ENCODE data around the gene BCR.

The BCR gene

GRCh38 chr22:23262518-23263332, 82.4 kb downstream of the BCR start:
- no peak for DNase-seq (ENCODE audit: low read depth in 2 of 2)

DNA sequence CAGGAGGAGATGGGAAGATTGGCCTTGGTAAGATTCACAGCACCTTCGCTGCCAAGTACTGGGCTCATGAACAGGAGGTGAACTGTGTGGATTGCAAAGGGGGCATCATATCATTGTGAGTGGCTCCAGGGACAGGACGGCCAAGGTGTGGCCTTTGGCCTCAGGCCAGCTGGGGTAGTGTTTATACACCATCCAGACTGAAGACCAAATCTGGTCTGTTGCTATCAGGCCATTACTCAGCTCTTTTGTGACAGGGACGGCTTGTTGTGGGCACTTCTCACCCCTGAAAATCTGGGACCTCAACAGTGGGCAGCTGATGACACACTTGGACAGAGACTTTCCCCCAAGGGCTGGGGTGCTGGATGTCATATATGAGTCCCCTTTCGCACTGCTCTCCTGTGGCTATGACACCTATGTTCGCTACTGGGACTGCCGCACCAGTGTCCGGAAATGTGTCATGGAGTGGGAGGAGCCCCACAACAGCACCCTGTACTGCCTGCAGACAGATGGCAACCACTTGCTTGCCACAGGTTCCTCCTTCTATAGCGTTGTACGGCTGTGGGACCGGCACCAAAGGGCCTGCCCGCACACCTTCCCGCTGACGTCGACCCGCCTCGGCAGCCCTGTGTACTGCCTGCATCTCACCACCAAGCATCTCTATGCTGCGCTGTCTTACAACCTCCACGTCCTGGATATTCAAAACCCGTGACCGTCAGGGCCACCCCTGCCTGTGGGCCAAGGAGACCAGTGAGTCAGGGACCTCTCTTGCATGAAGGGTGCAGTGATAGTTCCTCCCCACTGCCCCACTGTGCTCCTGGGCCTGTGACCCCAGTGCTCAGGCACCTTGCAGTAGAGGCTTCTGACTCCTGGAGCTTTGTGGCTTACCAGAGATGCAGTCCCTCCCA, 83.6 kb downstream of the BCR start:
- no peak for DNase-seq (ENCODE audit: low read depth in 2 of 2)

DNA sequence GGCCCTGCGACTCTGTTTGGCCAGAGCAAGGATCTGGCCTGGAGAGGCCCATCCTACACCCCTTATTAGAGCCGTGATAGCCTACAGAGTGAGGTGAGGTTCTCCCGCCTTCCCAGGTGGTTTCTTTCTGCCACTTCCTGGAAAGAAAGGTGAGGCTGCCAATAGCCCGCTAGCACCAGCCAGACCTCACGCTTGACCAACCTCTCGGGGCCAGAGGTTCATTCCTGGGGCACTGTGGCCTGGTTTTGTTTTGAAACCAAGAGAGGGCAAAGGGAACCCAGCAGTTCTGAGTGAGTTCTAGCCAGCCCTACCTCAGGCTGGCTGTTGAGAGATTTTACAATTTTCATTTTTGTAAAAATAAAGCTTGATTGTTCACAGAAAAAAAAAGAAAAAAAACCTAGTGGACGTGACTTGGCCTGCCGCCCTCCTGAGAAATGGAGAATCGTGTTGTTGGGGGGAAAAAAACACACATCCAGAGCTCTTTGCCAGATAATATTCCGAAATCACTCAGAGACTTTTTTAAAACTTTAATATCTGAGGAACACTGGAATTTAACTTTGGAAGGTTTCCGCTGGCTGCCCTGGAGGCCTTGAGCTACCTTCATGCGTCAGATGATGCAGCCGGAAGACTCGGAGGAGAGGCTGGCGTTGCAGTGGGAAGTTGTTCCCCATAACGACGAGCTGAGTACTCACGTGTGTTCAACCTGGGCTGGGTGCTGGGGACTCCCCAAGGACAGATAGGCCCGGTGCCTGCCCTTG, 84.5 kb downstream of the BCR start:
- no peak for DNase-seq (ENCODE audit: low read depth in 2 of 2)

DNA sequence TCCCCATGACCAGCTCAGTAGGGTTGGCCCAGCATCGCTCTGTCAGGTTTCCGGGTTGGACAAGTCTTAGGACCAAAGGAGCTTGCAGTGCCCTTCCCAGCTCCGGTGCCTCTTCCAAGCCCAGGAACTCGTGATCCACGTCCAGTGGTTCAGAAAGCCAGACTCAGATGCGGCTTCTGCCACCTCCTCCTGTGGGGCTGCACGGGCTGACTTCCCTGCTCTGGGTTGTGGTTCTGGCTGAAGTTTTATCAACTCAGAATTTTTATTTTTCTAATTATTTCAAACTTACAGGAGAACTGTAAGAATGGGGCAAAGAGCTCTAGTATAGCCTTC, 85.0 kb downstream of the BCR start:
- no peak for DNase-seq (ENCODE audit: low read depth in 2 of 2)

GRCh38 chr22:23266780-23267179, 86.5 kb downstream of the BCR start:
- no peak for DNase-seq (ENCODE audit: low read depth in 2 of 2)

DNA sequence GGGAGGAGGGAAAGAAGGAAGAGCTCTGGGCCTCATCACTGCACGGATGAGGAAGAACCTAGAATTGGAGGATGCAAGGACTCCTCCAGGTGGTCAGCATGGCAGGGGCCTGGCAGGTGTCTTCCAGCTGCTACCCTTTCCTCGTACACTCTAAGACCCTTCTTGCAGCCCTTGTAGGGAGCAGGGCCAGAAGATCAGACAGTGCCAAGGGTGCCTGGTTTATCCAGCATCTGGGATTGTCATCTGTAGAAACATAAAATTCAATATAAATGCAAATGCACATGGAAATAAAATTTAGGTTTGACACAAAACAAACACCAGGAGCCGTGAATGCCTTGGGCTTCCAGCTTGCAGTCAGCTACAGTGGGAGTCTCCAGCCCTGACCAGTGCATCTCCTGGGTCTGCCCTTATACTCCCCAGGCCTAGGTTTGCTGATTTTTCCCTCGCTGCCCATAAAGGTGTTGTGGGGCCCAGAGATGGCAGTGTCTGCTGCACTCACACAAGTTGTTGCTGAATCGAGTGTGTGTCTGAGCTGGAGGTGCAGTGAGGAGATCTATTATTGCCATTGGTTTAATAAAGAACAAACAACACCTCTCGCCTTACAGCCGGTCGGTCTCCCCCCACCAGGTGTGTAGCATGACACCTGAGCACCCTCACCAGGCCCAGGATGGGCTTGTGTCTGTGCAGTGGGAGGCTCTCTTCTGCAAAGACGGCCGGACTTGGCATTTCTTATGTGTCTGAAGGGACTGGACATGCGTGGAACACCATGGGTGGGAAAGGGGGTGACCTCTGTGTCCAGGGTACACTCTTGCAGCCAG, 87.1 kb downstream of the BCR start:
- no peak for DNase-seq (ENCODE audit: low read depth in 2 of 2)

DNA sequence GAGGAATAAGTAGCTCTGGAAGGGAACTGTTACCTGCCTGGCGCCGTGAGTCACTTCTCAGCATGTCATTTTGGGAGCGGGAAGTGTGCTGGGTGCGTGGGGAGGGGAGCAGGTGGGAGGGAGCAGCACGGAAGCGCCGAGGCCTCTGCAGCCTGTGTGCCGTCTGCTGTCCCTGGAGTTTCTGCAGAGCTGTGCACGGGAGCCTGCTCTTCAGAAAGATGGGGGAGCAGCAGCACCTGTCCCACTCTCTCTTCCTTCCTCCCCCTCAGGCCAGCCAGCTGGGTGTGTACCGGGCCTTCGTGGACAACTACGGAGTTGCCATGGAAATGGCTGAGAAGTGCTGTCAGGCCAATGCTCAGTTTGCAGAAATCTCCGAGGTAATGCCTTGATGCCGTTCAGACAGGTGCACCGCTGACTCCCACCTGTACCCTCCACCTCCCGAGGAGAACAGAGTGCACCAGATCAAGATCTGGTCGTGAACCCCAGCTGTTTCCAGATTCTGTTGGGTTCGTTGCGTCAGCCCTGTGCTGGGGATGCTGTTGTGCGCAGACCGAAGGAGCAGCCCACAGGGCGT, 87.9 kb downstream of the BCR start:
- DNase-seq (ENCODE audit: low read depth in 2 of 2), result no peak

DNA sequence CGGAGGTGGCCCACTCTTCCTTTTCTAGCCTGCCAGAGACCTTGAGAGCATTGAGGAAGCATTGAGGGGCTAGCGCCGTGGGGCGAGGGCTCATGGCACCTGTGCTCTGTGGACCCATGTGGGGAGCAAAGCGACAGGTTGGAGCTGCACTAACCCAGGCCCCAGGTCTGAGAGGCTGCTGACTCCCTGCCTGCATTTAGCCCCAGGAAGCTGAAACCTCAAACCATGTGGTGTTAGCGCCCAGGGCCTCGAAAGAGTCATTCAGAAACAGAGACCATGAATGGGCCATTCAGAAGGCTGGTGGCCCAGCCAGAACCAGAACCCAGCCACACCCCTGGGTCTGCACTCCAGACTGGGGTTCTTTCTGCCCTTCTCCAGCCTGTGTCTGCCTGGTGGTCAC, 88.6 kb downstream of the BCR start:
- no peak for DNase-seq (ENCODE audit: low read depth in 2 of 2)

GRCh38 chr22:23269441-23270211, 89.3 kb downstream of the BCR start:
- DNase-seq (ENCODE audit: low read depth in 2 of 2), result no peak

- DNase-seq (ENCODE audit: low read depth in 2 of 2), result no peak
Measured at GRCh38 chr22:23270212-23270733, 90.0 kb downstream of the BCR start.

- no peak for DNase-seq (ENCODE audit: low read depth in 2 of 2)
Measured at GRCh38 chr22:23270798-23271596, 90.7 kb downstream of the BCR start.

DNA sequence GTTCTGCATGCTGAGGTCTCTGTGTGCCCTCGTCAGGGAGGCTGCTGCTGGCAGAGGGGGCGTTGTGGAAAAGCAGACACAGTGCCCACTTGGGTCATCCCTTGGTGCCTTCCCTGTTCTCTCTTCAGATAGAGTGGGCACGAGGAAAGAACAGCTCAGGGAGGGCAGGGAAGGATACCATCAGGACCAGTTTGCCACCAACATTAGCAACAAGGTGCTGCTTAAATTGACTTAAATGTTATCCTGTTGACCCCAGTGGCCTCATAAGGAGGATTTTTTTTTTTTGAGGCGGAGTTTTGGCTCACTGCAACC, 91.2 kb downstream of the BCR start:
- no peak for DNase-seq (ENCODE audit: low read depth in 2 of 2)

DNA sequence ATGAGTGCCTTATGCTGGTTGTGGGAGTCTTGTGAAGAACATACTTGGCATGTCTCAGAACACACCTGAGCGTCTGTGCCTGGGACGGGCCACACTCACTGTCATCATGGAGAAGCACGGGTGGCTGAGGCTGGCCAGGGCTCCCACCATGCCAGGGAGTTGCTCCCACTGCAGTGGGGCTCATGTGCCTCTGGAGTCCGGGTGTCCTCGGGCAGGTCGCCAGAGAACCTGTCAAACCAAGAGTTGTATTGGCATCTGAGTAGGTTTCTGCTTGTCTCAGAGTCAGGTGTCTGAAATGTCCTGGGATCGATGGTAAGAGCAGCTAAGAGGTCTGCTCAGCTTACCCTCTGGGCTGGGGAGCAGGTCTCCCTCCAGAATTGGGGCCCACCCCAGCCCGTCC, 92.1 kb downstream of the BCR start:
- no peak for DNase-seq (ENCODE audit: low read depth in 2 of 2)

GRCh38 chr22:23272834-23273233, 92.5 kb downstream of the BCR start:
- DNase-seq (ENCODE audit: low read depth in 2 of 2), result no peak

- no peak for DNase-seq (ENCODE audit: low read depth in 2 of 2)
Measured at GRCh38 chr22:23273445-23274145, 93.3 kb downstream of the BCR start.

- no peak for DNase-seq (ENCODE audit: low read depth in 2 of 2)
Measured at GRCh38 chr22:23274146-23274526, 93.8 kb downstream of the BCR start.

GRCh38 chr22:23274891-23275694, 94.8 kb downstream of the BCR start:
- no peak for DNase-seq (ENCODE audit: low read depth in 2 of 2)

- DNase-seq (ENCODE audit: low read depth in 2 of 2), result no peak
Measured at GRCh38 chr22:23275751-23276150, 95.4 kb downstream of the BCR start.
